Dedifferentiated amniotic fluid mesenchymal stem cell (primary cell): ENCODE data around the gene PCNT.

Experiments
- DNase-seq: peaks from one replicate; pipeline ENCODE4 v3.0.0-alpha.2; 2016; ENCODE audit errors: extremely low spot score

PCNT gene

GRCh38 chr21:46478910-46479309 lies 155.0 kb downstream of the PCNT start:
- DNase-seq: no peak

GRCh38 chr21:46480466-46480865 lies 156.5 kb downstream of the PCNT start:
- DNase-seq: no peak

GRCh38 chr21:46482225-46482845 lies 158.4 kb downstream of the PCNT start:
- DNase-seq: no peak

- no peak for DNase-seq
Observed at GRCh38 chr21:46482846-46483231, 158.9 kb downstream of the PCNT start.

- no peak for DNase-seq
Observed at GRCh38 chr21:46483300-46484295, 159.6 kb downstream of the PCNT start.

- no peak for DNase-seq
Observed at GRCh38 chr21:46486481-46487126, 162.6 kb downstream of the PCNT start.

- no peak for DNase-seq
Observed at GRCh38 chr21:46489162-46489663, 165.3 kb downstream of the PCNT start.

- no peak for DNase-seq
Observed at GRCh38 chr21:46489800-46490199, 165.8 kb downstream of the PCNT start.

GRCh38 chr21:46491553-46491952 lies 167.6 kb downstream of the PCNT start:
- no peak for DNase-seq

GRCh38 chr21:46492851-46493250 lies 168.9 kb downstream of the PCNT start:
- DNase-seq: no peak

- DNase-seq: no peak
Observed at GRCh38 chr21:46493828-46494227, 169.9 kb downstream of the PCNT start.
